ENCODE data around the gene ZNF578.
"Not testable (repeated sequence)": the region's sequence is repeated elsewhere in the genome, so short reads cannot be mapped to it uniquely, and the experiment has no call there.

The ZNF578 gene

GRCh38 chr19:52516191-52516590 lies 62.8 kb downstream of the ZNF578 start:
- DNase-seq, result no peak

DNA sequence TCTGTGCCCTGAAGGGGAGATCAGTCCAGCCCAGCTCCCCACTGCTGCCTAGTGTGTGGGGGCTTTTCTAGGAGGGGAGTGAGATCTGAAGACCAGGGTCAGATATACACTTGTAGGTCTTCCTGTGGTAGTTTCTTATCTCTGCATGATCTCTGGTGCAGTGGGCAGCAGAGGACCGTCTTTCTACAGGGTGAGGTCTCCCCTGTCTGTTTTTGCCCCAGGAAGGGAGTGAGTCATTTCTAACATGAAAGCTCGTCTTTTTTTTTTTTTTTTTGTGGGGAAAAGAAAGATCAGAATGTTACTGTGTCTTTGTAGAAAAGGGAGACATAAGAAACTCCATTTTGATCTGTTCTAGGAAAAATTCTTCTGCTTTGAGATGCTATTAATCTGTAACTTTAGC lies 65.3 kb downstream of the ZNF578 start:
- DNase-seq, result no peak

DNA sequence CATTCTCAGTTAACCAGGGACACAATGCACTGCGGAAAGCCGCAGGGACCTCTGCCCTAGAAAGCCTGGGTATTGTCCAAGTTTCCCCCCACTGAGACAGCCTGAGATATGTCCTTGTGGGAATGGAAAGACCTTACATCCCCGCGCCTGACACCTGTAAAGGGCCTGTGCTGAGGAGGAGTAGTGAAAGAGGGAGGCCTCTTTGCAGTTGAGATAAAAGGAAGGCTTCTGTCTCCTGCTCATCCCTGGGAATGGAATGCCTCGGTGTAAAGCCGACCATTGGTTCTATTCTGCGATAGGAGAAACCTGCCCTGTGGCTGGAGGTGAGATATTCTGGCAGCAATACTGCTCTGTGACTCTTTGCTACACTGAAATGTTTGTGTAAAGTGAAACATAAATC lies 65.8 kb downstream of the ZNF578 start:
- not testable (repeated sequence) for DNase-seq

- no peak for DNase-seq
These were observed 66.7 kb downstream of the ZNF578 start for GRCh38 chr19:52520013-52520412.

- DNase-seq, result no peak
These were observed 69.2 kb downstream of the ZNF578 start for GRCh38 chr19:52522551-52522950.

GRCh38 chr19:52524086-52524485 lies 70.7 kb downstream of the ZNF578 start:
- no peak for DNase-seq

- DNase-seq, result peak; percentile 81 to 99 (median 96)
These were observed 74.0 kb downstream of the ZNF578 start, which contains the start of gene ZNF808 for GRCh38 chr19:52527134-52527955. Gene ZNF808, plus strand, starts transcription at chr19:52527668. Its CDS starts 15,617 bp downstream, at chr19:52543285.

GRCh38 chr19:52527956-52528351 lies 74.6 kb downstream of the ZNF578 start:
- DNase-seq, result no peak

DNA sequence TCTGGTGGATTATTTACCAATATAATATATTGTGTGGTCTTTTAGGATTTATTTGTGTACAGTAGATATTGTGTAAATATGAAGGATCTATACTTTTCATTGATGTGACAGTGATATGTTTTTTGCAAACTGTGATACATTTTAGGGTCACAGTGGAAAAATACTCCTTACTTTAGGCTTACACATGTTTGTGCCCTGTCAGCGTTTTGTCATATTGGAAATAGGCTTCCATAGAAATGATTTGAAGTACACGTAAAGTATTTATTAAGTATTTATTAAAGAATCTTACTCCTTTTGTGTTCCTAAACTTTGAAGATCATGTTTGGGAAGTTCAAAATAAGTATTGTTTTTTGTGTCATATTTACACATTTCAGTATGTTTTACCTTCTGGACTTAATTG lies 79.1 kb downstream of the ZNF578 start:
- no peak for DNase-seq

DNA sequence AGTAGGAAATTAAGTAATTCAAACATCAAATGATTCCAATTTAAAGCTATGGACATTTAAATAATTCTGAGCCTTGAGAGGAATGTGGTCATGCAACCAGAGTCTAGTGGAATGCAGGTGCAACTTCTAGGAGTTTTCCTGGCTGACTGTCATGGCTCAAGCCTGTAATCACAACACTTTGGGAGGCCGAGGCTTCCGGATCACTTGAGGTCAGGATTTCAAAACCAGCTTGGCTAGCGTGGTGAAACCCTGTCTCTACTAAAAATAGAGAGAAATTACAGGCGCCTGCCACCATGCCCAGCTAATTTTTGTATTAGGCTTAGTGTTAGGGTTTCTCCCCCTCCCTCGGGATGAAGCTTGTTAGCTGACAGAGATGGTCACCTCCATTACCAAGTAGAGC lies 80.5 kb downstream of the ZNF578 start:
- no peak for DNase-seq

- peak in 1 of 5 experiments; percentile 27 for DNase-seq
These were observed 82.0 kb downstream of the ZNF578 start for GRCh38 chr19:52535385-52535770.

GRCh38 chr19:52535771-52536447 lies 82.6 kb downstream of the ZNF578 start:
- DNase-seq, result peak; percentile 70 to 92 (median 86)

GRCh38 chr19:52536448-52536800 lies 83.1 kb downstream of the ZNF578 start:
- peak in 4 of 5 experiments; percentile 15 to 71 (median 32) for DNase-seq

DNA sequence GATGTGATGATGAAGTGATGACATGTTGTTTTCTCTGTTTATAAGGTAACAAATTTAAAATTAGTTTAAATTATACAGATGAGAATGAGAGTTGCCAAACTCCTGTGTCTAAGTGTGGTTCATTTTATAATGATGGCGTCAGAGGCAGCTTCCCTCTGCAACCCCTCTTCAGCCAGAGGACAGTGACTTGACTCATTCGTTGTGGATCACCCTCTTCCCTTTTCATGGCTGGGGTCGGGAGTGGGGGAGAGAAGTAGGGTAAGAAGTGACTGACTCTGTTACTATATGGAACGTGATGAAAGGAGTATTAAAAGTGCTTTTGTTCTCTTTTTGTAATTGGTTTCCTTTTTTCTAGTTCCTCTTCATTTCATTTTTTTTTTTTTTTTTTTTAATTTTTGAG lies 85.5 kb downstream of the ZNF578 start:
- DNase-seq, result not testable (repeated sequence)

DNA sequence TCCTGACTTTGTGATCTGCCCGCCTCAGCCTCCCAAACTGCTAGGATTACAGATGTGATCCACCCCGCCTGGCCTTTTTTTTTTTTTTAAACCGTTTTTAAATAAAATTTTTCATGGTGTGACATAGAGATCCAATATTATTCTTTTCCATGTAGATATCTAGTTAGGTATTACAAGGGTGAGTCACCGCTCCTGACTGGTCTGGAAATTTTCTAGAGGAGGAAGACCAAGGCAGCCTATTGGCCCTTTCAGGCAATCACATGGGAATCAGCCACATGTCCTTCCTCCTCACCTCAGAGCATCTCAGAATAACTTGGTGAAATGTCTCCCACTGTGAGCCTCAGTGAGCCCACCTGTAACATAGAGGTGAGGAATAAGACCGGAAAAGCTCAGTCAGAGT lies 87.8 kb downstream of the ZNF578 start:
- DNase-seq, result not testable (repeated sequence)

DNA sequence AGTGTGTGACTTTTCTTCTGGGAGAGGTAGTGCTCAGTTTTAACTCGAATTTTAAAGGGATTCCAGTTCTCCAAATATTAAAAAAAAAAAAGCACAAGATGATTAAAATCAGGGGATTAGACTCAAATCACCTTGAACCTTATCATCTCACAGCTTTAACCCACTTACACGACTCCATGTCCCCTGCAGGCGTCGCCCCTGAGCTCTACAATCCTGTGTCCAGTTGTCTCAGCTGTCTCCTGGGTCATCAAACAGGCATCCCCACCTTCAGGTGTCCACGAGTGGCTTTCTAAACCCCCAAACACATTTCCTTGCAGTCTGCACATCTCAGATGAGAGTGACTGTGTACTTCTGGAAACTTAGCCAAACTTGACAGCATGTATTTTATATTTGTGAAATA lies 88.3 kb downstream of the ZNF578 start:
- no peak for DNase-seq

DNA sequence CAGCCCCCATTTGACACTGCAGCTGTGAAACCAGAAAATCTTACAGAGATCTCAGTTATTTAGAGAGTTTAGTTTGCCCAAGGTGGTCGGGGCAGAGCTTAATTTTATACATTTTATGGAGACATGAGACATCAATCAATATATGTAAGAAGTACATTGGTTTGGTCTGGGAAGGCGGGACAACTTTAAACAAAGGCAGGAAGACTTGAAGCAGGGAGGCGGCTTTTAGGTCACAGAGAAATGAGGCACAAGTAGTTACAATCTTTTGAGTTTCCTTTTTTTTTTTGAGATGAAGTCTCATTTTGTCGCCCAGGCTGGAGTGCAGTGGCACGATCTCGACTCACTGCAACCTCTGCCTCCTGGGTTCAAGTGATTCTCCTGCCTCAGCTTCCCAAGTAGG lies 89.2 kb downstream of the ZNF578 start:
- not testable (repeated sequence) for DNase-seq

DNA sequence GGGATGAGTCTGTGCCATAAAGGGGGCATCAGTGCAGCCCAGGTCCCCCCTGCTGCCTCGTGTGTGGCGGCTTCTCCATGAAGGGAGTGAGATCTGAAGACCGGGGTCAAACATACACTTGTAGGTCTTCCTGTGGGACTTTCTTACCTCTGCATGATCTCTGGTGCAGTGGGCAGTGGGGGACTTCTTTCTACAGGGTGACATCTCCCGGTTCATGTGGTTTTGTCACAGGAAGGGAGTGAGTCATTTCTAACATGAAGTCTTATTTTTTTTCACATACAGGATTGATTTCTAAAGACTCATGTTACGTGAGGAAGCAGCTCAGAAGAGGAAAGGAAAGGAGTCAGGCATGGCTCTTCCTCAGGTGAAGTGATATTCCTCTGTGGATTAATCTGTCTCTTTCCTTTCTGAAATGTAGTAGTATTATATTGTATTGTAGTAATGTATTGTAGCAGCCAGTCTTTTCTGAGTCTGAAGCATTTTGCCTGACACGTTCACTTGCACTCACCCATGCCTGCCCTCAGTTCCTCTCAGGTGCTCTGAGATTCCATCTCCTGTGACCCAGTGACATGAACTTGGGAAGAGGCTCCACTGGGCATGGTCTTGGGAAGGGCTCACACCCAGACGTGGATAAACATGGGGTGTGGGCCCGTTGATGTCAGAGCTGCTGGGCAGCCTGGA lies 89.8 kb downstream of the ZNF578 start:
- peak in 2 of 5 experiments; percentile 71 to 76 for DNase-seq

GRCh38 chr19:52554216-52554971 lies 101.0 kb downstream of the ZNF578 start:
- DNase-seq, result no peak

GRCh38 chr19:52557231-52557995 lies 104.1 kb downstream of the ZNF578 start:
- no peak for DNase-seq

GRCh38 chr19:52558732-52559445 lies 105.5 kb downstream of the ZNF578 start:
- not testable (repeated sequence) for DNase-seq

Data from T-helper 2 cell (primary cell).